Measurements from ENCODE around the gene SLC9C2. TPM values are rescaled to one million over a fixed set of nuclear protein-coding genes. Genes with fewer than 3 reads are reported as not detected.

Gene SLC9C2
- total RNA-seq, 1 experiment from 2014 or later: not detected

GRCh38 chr1:173491508-173491907 is 111.4 kb downstream of the SLC9C2 start:
- Histone ChIP-seq H3K36me3 (ENCODE audit: low read depth) (peaks cover 26% of the 10 kb centered on the region), H3K4me1 (replicated peaks; ENCODE audit: insufficient read depth) (peaks cover 12% of the 10 kb centered on the region), H2AFZ (no peak overlapping the region), H3K27me3 (ENCODE audit: insufficient read depth, low read depth) (no peaks in the 10 kb centered on the region), H4K20me1 (ENCODE audit: insufficient read depth) (peaks cover 3% of the 10 kb centered on the region; the same call in 1 of the 2 replicates), H3K4me3 (no peak overlapping the region), H3K9me3 (ENCODE audit: insufficient read depth, low read depth) (0 out of 2 replicates have a peak, but pooled peaks cover 3% of the 10 kb centered on the region), H3K79me2 (ENCODE audit: low read depth) (no peaks in the 10 kb centered on the region), H3F3A (ENCODE audit: insufficient read depth, low read depth) (peaks cover 39% of the 10 kb centered on the region), H3K27ac (no peak overlapping the region), H3K9me2 (ENCODE audit: insufficient read depth) (no peaks in the 10 kb centered on the region), H3K4me2 (no peak overlapping the region)
- POLR2A ChIA-PET (ENCODE audit: unreplicated experiment): no interaction called here
- TF ChIP-seq CTCF (conservative IDR thresholded peaks at IDR 0.05) (no peak), EZH2 (IDR thresholded peaks at IDR 0.05; ENCODE audit: low read depth) (no peak)
- BruUV-seq (replicated peaks): no TSS peak
- CTCF ChIA-PET: no interaction called here
- intact Hi-C loops (cut with micrococcal nuclease; ENCODE audit: unreplicated experiment): no loop called here
- no peak for DNase-seq

GRCh38 chr1:173489929-173490328 is 112.9 kb downstream of the SLC9C2 start:
- no peak overlapping the region for H3K4me3 ChIP-seq
- no TSS peak for BruUV-seq (replicated peaks)
- no peak for DNase-seq
- H3K36me3 ChIP-seq (ENCODE audit: low read depth): peaks cover 41% of the 10 kb centered on the region
- H4K20me1 ChIP-seq (ENCODE audit: insufficient read depth): peaks cover 3% of the 10 kb centered on the region; the same call in 1 of the 2 replicates
- 0 out of 2 replicates have a peak, but pooled peaks cover 3% of the 10 kb centered on the region for H3K9me3 ChIP-seq (ENCODE audit: insufficient read depth, low read depth)
- no peaks in the 10 kb centered on the region for H3K79me2 ChIP-seq (ENCODE audit: low read depth)
- no peak overlapping the region for H2AFZ ChIP-seq
- no peaks in the 10 kb centered on the region for H3K9me2 ChIP-seq (ENCODE audit: insufficient read depth)
- H3K27me3 ChIP-seq (ENCODE audit: insufficient read depth, low read depth): no peaks in the 10 kb centered on the region
- peaks cover 12% of the 10 kb centered on the region for H3K4me1 ChIP-seq (replicated peaks; ENCODE audit: insufficient read depth)
- TF ChIP-seq EZH2 (IDR thresholded peaks at IDR 0.05; ENCODE audit: low read depth) (no peak), CTCF (conservative IDR thresholded peaks at IDR 0.05) (no peak)
- intact Hi-C loops (cut with micrococcal nuclease; ENCODE audit: unreplicated experiment): no loop called here
- POLR2A ChIA-PET (ENCODE audit: unreplicated experiment): interaction anchor here (0.6 kb wide), 1 partner anchor 254 kb away, joined by 18 read pairs; no protein-coding TSS in a partner anchor
- CTCF ChIA-PET: no interaction called here
- no peak overlapping the region for H3K4me2 ChIP-seq
- H3F3A ChIP-seq (ENCODE audit: insufficient read depth, low read depth): peaks cover 47% of the 10 kb centered on the region
- H3K27ac ChIP-seq: no peak overlapping the region

- Histone ChIP-seq H3K79me2 (ENCODE audit: low read depth) (no peaks in the 10 kb centered on the region), H3K4me2 (0 out of 2 replicates have a peak overlapping the region, but pooled peaks have one; percentile 17), H3K27me3 (ENCODE audit: insufficient read depth, low read depth) (no peaks in the 10 kb centered on the region), H3F3A (ENCODE audit: insufficient read depth, low read depth) (peaks cover 51% of the 10 kb centered on the region), H4K20me1 (ENCODE audit: insufficient read depth) (peaks cover 3% of the 10 kb centered on the region), H3K27ac (peak overlapping the region; percentile 33; the same call in 1 of the 2 replicates), H3K4me3 (no peak overlapping the region), H3K36me3 (ENCODE audit: low read depth) (peaks cover 48% of the 10 kb centered on the region), H3K9me2 (ENCODE audit: insufficient read depth) (no peaks in the 10 kb centered on the region), H3K4me1 (replicated peaks; ENCODE audit: insufficient read depth) (peaks cover 12% of the 10 kb centered on the region), H2AFZ (no peak overlapping the region), H3K9me3 (ENCODE audit: insufficient read depth, low read depth) (0 out of 2 replicates have a peak, but pooled peaks cover 3% of the 10 kb centered on the region)
- ChIA-PET CTCF (no interaction called here), POLR2A (ENCODE audit: unreplicated experiment) (interaction anchor here (0.6 kb wide), 2 partner anchors 18 to 255 kb away, joined by 3 to 18 read pairs; no protein-coding TSS in a partner anchor)
- TF ChIP-seq EZH2 (IDR thresholded peaks at IDR 0.05; ENCODE audit: low read depth) (no peak), CTCF (conservative IDR thresholded peaks at IDR 0.05) (no peak)
- intact Hi-C loops (cut with micrococcal nuclease; ENCODE audit: unreplicated experiment): no loop called here
- no TSS peak for BruUV-seq (replicated peaks)
- DNase-seq: peak; percentile 30 to 73
These were observed 113.7 kb downstream of the SLC9C2 start for GRCh38 chr1:173489149-173489600.
